HepG2 (cell line): ENCODE results near the gene BSG. TPM values are rescaled to one million over a fixed set of nuclear protein-coding genes. Genes with fewer than 3 reads are reported as not detected.
A peak's percentile ranks its signal among the peaks of the same experiment; 100 is the strongest.

ENCODE experiments used
- ATAC-seq: fragments of 200-7000 bp; cut with Tn5 transposase; 3 replicates; pipeline ENCODE4 v1.9.1; 2020; ENCODE audit warnings: mild to moderate bottlenecking, moderate library complexity
- BruUV-seq: library from RNA; stranded (reverse); fragments of 400-500 nt; replicated peaks from 2 replicates; lab custom pipeline; 2021; lab: Mats Ljungman, UMichigan
- CTCF ChIA-PET: fragments of 300-600 bp; formaldehyde crosslinking; extraction: SDS; loops from one replicate; lab custom pipeline; 2021; ENCODE audit warnings: low total read pairs, inconsistent platforms, low intra/inter-chr PET ratio; lab: Yijun Ruan, JAX
- POLR2A ChIA-PET: fragments of 350-600 bp; sonication (Branson Sonifier 250); formaldehyde crosslinking; loops from one replicate; lab custom pipeline; 2020; ENCODE audit warnings: antibody characterized with exemption, inconsistent platforms; lab: Yijun Ruan, JAX
- DNase-seq: peaks from one replicate; pipeline ENCODE4 v3.0.0-alpha.2; 2015; ENCODE audit warnings: low spot score
- FAIRE-seq: peaks from 3 replicates; lab custom pipeline; 2011; peaks lifted over from hg19 to GRCh38; lab: Jason Lieb, UNC
- H2AFZ ChIP-seq: one replicate; pipeline ENCODE4 v1.6.1; 2011; ENCODE audit warnings: low read length, inconsistent platforms
- H3K27ac ChIP-seq: fragments of 300-600 bp; 3 replicates; pipeline ENCODE4 v1.8.0; 2011; ENCODE audit warnings: mixed run types, mild to moderate bottlenecking, mixed read lengths, low read length, inconsistent platforms; ENCODE audit not compliant: insufficient read depth; ENCODE audit errors: extremely low read length
- H3K27me3 ChIP-seq, 2 experiments: fragments of 200-600 bp in 1 of 2; 2 replicates in 1 of 2; 3 replicates in 1 of 2; pipeline versions ENCODE4 v1.6.0 to v1.8.0; 2011; ENCODE audit warnings: low read length in 2 of 2, mild to moderate bottlenecking in 2 of 2, moderate library complexity in 2 of 2, inconsistent platforms in 1 of 2; ENCODE audit not compliant: insufficient read depth in 2 of 2, control insufficient read depth in 1 of 2
- H3K36me3 ChIP-seq, 2 experiments: fragments of 200-600 bp in 1 of 2; replicated peaks in 1 of 2; 2 replicates in 1 of 2; 3 replicates in 1 of 2; pipeline versions ENCODE4 v1.5.1 to v1.8.0; 2011; ENCODE audit warnings: low read length in 2 of 2, inconsistent platforms in 1 of 2; ENCODE audit not compliant: insufficient read depth in 2 of 2, control insufficient read depth in 1 of 2
- H3K4me1 ChIP-seq: 2 replicates; pipeline ENCODE4 v1.5.1; 2012; ENCODE audit warnings: low read length, inconsistent platforms; ENCODE audit not compliant: insufficient read depth
- H3K4me2 ChIP-seq: 2 replicates; pipeline ENCODE4 v1.6.0; 2011; ENCODE audit warnings: low read depth, low read length, inconsistent platforms
- H3K4me3 ChIP-seq, 3 experiments: fragments of 200-600 bp in 1 of 3; sonication (generic), shearing (Covaris generic) in 1 of 3; replicated peaks in 1 of 3; 2 replicates each; pipeline ENCODE4 v1.5.1; 2011 to 2016; ENCODE audit warnings: low read length in 3 of 3, inconsistent platforms in 2 of 3, low read depth in 2 of 3, mild to moderate bottlenecking in 2 of 3, control low read depth in 1 of 3, mixed read lengths in 1 of 3; ENCODE audit not compliant: insufficient read depth in 1 of 3
- H3K79me2 ChIP-seq: one replicate; pipeline ENCODE4 v1.6.1; 2011; ENCODE audit warnings: low read length, inconsistent platforms; ENCODE audit not compliant: insufficient read depth
- H3K9ac ChIP-seq: 2 replicates; pipeline ENCODE4 v1.6.0; 2011; ENCODE audit warnings: mild to moderate bottlenecking, low read depth, low read length, inconsistent platforms; ENCODE audit not compliant: insufficient read depth
- H3K9me3 ChIP-seq: 2 replicates; pipeline ENCODE4 v1.5.1; 2012; ENCODE audit warnings: mild to moderate bottlenecking, low read length
- H4K20me1 ChIP-seq: 2 replicates; pipeline ENCODE4 v1.6.0; 2011; ENCODE audit warnings: inconsistent platforms, mild to moderate bottlenecking, low read length, moderate library complexity; ENCODE audit not compliant: insufficient read depth
- BCL6 ChIP-seq: IDR thresholded peaks from 2 replicates; pipeline ENCODE4 v1.6.1; 2016; ENCODE audit warnings: missing genetic modification reagents, missing compliant biosample characterization
- HNRNPL ChIP-seq: fragments of 200-400 bp; formaldehyde crosslinking; IDR thresholded peaks from 2 replicates; pipeline ENCODE4 v1.6.1; 2017; ENCODE audit warnings: mild to moderate bottlenecking, low read depth, low read length
- IKZF4 ChIP-seq: sonication (generic); formaldehyde crosslinking; IDR thresholded peaks from 2 replicates; pipeline ENCODE4 v1.5.1; 2020; ENCODE audit warnings: borderline replicate concordance, mild to moderate bottlenecking, low read depth, missing genetic modification reagents; ENCODE audit errors: not compliant biosample characterization
- MBNL3 ChIP-seq: fragments of 250-450 bp; sonication (Bioruptor Pico); conservative IDR thresholded peaks from 2 replicates; pipeline ENCODE4 v1.8.0; 2022; ENCODE audit warnings: mild to moderate bottlenecking, inconsistent platforms
- MIER2 ChIP-seq: IDR thresholded peaks from 2 replicates; pipeline ENCODE4 v1.6.1; 2016; ENCODE audit warnings: missing biosample characterization, missing genetic modification reagents
- MZF1 ChIP-seq: sonication (generic); formaldehyde crosslinking; IDR thresholded peaks from 2 replicates; pipeline ENCODE4 v1.8.1; 2023; ENCODE audit warnings: mild to moderate bottlenecking, missing genetic modification reagents, borderline replicate concordance
- NCOA5 ChIP-seq: sonication (generic); formaldehyde crosslinking; IDR thresholded peaks from 2 replicates; pipeline ENCODE4 v1.4.0; 2020; ENCODE audit warnings: missing genetic modification reagents
- NCOR1 ChIP-seq: fragments of 200-600 bp; sonication (generic); IDR thresholded peaks from 2 replicates; pipeline ENCODE4 v1.7.0; 2017; ENCODE audit warnings: antibody characterized with exemption, low read length, borderline replicate concordance
- NONO ChIP-seq, 2 experiments: fragments of 450-650 bp in 1 of 2; sonication (generic) in 1 of 2; formaldehyde crosslinking in 1 of 2; IDR thresholded peaks in 1 of 2; conservative IDR thresholded peaks in 1 of 2; 2 replicates each; pipeline versions ENCODE4 v1.6.1 to v1.8.0; 2017 to 2022; ENCODE audit warnings: mild to moderate bottlenecking in 1 of 2, missing genetic modification reagents in 1 of 2, moderate library complexity in 1 of 2
- SRSF1 ChIP-seq: fragments of 200-400 bp; formaldehyde crosslinking; optimal IDR thresholded peaks from 2 replicates; pipeline ENCODE3; 2017; ENCODE audit warnings: mild to moderate bottlenecking, low read depth, low read length, moderate library complexity
- STAG1 ChIP-seq: sonication (generic); formaldehyde crosslinking; IDR thresholded peaks from 2 replicates; pipeline ENCODE4 v1.4.0; 2020; ENCODE audit warnings: missing genetic modification reagents
- ZBTB3 ChIP-seq: sonication (generic); formaldehyde crosslinking; IDR thresholded peaks from 2 replicates; pipeline ENCODE4 v1.4.0; 2020; ENCODE audit warnings: low read depth, mild to moderate bottlenecking, moderate library complexity, missing genetic modification reagents, borderline replicate concordance
- ZBTB46 ChIP-seq: sonication (generic); formaldehyde crosslinking; IDR thresholded peaks from 2 replicates; pipeline ENCODE4 v1.4.0; 2020; ENCODE audit warnings: mild to moderate bottlenecking, missing genetic modification reagents, borderline replicate concordance
- ZNF468 ChIP-seq: sonication (generic); formaldehyde crosslinking; IDR thresholded peaks from 2 replicates; pipeline ENCODE4 v1.8.0; 2022; ENCODE audit warnings: mild to moderate bottlenecking, moderate library complexity, missing genetic modification reagents
- ZNF557 ChIP-seq: sonication (generic); formaldehyde crosslinking; IDR thresholded peaks from 2 replicates; pipeline ENCODE4 v1.4.0; 2020; ENCODE audit warnings: missing genetic modification reagents
- ZNF768 ChIP-seq: sonication (generic); formaldehyde crosslinking; IDR thresholded peaks from 2 replicates; pipeline ENCODE4 v1.4.0; 2020; ENCODE audit warnings: missing genetic modification reagents
- WGBS: methylation state at CpG from one replicate; pipeline ENCODE4 v1.1.6; 2017; ENCODE audit warnings: low lambda C conversion rate; 5-methylcytosine and 5-hydroxymethylcytosine counted together
- in situ Hi-C: cut with HindIII; loops from 2 replicates; pipeline ENCODE4 v1.10.0; 2017; ENCODE audit warnings: low pct_unique_long_range_greater_than_20kb; ENCODE audit not compliant: extremely low pct_ligation_motif_present
- intact Hi-C: fragments of 100-400 bp; cut with micrococcal nuclease; formaldehyde crosslinking; loops from one replicate; pipeline ENCODE4 v1.10.0; 2022; ENCODE audit not compliant: unreplicated experiment
- polyA plus RNA-seq, 8 experiments: library from polyadenylated mRNA; depleted of rRNA in 3 of 8; stranded (reverse) in 7 of 8; unstranded in 1 of 8; fragments of >200 nt; fragmentation: Illumina TruSeq in 4 of 8; extraction: Trizol in 4 of 8; gene quantifications; 2 replicates each; pipeline versions ENCODE4 v1.2.1 to v1.2.3, GENCODE V29; 2011 to 2016; ENCODE audit warnings: low read depth in 4 of 8, missing spikeins in 1 of 8, mixed read lengths in 1 of 8; ENCODE audit not compliant: insufficient read depth in 1 of 8
- total RNA-seq, 5 experiments: library from RNA; depleted of rRNA; stranded (reverse); fragments of >200 nt; fragmentation: Illumina TruSeq; extraction: Trizol; gene quantifications; 2 replicates each; pipeline ENCODE4 v1.2.3, GENCODE V29; 2016; ENCODE audit warnings: low read depth in 1 of 5
- TF ChIP-seq, protein P1 (sequence below): sonication (generic); formaldehyde crosslinking; IDR thresholded peaks from 2 replicates; pipeline ENCODE4 v1.8.1; 2023; ENCODE audit warnings: mild to moderate bottlenecking, inconsistent platforms, moderate library complexity, missing genetic modification reagents, borderline replicate concordance

The BSG gene
- total and polyA plus RNA-seq, 2 of the 13 experiments (the other 11 are each of a cell fraction or from before 2014, with no cell fraction given) = 309 to 754 TPM

DNA sequence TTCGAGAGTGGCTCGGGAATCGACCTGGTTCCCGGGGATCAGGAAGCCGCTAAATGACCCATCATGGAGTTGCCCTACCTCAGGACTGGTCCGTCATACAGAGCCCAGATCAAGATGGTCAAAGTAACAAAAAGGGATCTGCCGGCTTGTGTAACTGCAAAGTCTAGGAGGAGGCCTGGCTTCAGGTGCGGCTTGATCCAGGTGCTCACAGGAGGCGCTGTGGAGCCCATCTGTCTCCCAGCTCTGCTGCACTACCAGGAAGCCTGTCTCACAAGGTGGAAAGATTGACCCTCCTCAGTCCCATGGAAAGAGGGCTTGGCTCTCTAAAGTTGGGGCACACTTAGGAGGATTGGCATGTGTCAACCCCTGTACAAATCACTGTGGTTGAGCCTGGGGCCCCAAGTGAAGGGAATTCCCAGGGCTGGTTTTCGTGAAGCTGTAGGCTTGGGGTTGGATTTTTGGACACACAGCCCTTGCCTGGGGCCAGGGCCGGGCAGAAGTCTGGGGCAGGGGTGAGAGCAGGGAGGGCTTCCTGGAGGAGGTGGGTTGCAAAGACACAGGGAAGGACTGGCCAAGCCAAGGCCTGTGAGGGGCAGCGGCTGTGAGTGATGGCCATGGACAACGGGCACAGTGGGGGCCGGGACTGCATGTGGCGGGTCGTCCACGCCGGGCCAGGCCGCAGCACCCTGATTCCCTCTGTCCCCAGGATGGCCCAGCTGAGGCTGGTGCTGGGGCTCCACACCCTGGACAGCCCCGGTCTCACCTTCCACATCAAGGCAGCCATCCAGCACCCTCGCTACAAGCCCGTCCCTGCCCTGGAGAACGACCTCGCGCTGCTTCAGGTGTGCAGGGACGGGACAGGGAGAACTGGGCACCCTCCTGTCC, 24.3 kb upstream of the BSG start (continued):
- no peak for TF ChIP-seq ZBTB3 (CRISPR knock-in tag)
- TF ChIP-seq, all 625 proteins: peak for 5

DNA sequence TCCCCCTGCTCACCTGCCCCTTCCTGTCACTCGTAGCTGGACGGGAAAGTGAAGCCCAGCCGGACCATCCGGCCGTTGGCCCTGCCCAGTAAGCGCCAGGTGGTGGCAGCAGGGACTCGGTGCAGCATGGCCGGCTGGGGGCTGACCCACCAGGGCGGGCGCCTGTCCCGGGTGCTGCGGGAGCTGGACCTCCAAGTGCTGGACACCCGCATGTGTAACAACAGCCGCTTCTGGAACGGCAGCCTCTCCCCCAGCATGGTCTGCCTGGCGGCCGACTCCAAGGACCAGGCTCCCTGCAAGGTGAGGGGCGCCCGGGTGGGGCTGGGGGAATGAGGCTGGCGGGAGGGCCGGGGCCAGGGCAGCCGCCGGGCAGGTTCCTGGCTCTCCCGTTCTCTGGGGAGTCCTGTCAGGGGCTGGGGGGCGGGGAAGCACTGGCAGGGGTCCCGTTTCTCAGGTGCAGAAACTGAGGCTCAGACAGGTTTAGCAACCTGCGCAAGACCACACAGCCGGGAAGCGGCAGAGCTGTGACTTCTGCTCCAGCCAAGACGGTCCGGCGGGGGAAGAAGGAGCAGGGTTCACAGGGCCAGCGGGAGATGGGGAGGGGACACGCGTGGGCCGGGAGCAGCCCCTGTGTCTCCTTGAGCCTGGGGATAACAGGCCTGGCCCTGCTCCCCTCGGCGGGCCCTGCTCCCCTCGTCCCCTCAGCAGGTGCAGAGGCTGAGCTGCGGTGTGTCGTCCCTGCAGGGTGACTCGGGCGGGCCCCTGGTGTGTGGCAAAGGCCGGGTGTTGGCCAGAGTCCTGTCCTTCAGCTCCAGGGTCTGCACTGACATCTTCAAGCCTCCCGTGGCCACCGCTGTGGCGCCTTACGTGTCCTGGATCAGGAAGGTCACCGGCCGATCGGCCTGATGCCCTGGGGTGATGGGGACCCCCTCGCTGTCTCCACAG, 23.2 kb upstream of the BSG start:
- POLR2A ChIA-PET = interaction anchor here (1.0 kb wide), 1 partner anchor 24 kb away, joined by 3 read pairs; no protein-coding TSS in a partner anchor
- H2AFZ ChIP-seq = no peak overlapping the region
- H3K27me3 ChIP-seq = peaks cover 5 to 17% of the 10 kb centered on the region in 2 experiments; a peak in 3 of 5 replicates
- H3K27ac ChIP-seq = no peak overlapping the region
- H3K9ac ChIP-seq = no peak overlapping the region
- H3K4me1 ChIP-seq = peaks cover 16% of the 10 kb centered on the region
- intact Hi-C loops (no loop called here), in situ Hi-C loops (no loop called here)
- no peak for FAIRE-seq
- H3K4me3 ChIP-seq = no peak overlapping the region; a peak in 1 of 6 replicates
- CTCF ChIA-PET = interaction anchor here (0.9 to 1.5 kb wide), 3 partner anchors 23 to 79 kb away, joined by 3 to 23 read pairs (median 3); partner anchors contain the start of gene BSG
- WGBS = 46% methylated on average over 18 of the region's 52 CpGs
- no peaks in the 10 kb centered on the region for H3K36me3 ChIP-seq
- ATAC-seq = peak; percentile 19
- no peaks in the 10 kb centered on the region; the same call in 1 of the 2 replicates for H4K20me1 ChIP-seq
- H3K79me2 ChIP-seq = no peaks in the 10 kb centered on the region
- peak overlapping the region; percentile 3; the same call in 1 of the 2 replicates for H3K4me2 ChIP-seq
- H3K9me3 ChIP-seq = no peaks in the 10 kb centered on the region
- BruUV-seq = no TSS peak
- DNase-seq = no peak
- TF ChIP-seq HNRNPL (0 out of 2 replicates have a peak, but pooled peaks have one; percentile 19), ZNF557 (no peak), ZNF768 (peak; percentile 94), BCL6 (no peak), NONO (IDR thresholded peaks at IDR 0.05) (no peak), NONO (CRISPR knock-in tag; conservative IDR thresholded peaks at IDR 0.05) (no peak), MBNL3 (CRISPR knock-in tag) (no peak), ZNF468 (no peak), ZBTB46 (CRISPR knock-in tag) (no peak), IKZF4 (no peak), MIER2 (no peak), MZF1 (CRISPR knock-in tag) (no peak), NCOA5 (CRISPR knock-in tag) (no peak), NCOR1 (no peak), STAG1 (peak; percentile 39), SRSF1 (peak; percentile 4)
- TF ChIP-seq, protein P1, sequence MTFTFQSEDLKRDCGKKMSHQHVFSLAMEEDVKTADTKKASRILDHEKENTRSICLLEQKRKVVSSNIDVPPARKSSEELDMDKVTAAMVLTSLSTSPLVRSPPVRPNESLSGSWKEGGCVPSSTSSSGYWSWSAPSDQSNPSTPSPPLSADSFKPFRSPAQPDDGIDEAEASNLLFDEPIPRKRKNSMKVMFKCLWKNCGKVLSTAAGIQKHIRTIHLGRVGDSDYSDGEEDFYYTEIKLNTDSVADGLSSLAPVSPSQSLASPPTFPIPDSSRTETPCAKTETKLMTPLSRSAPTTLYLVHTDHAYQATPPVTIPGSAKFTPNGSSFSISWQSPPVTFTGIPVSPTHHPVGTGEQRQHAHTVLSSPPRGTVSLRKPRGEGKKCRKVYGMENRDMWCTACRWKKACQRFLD (CRISPR knock-in tag) = no peak
